GM21515 (cell line): ENCODE data around the gene GABRG3.

Source experiments
- ATAC-seq: cut with Tn5 transposase; IDR thresholded peaks from one replicate; pipeline ENCODE4 v1.9.1; 2021; ENCODE audit not compliant: unreplicated experiment

GABRG3 gene

GRCh38 chr15:26970712-26971210 is at the start of gene GABRG3:
TSS of gene GABRG3 (plus strand) at chr15:26971181.
- no peak for ATAC-seq

GRCh38 chr15:26921433-26921832 is 49.5 kb upstream of the GABRG3 start:
- no peak for ATAC-seq

- ATAC-seq: no peak
Observed at GRCh38 chr15:26926081-26926480, 44.9 kb upstream of the GABRG3 start.

- no peak for ATAC-seq
Observed at GRCh38 chr15:26928051-26928450, 42.9 kb upstream of the GABRG3 start.

- no peak for ATAC-seq
Observed at GRCh38 chr15:26929588-26929987, 41.4 kb upstream of the GABRG3 start.

GRCh38 chr15:26934848-26935247 is 36.1 kb upstream of the GABRG3 start:
- no peak for ATAC-seq

DNA sequence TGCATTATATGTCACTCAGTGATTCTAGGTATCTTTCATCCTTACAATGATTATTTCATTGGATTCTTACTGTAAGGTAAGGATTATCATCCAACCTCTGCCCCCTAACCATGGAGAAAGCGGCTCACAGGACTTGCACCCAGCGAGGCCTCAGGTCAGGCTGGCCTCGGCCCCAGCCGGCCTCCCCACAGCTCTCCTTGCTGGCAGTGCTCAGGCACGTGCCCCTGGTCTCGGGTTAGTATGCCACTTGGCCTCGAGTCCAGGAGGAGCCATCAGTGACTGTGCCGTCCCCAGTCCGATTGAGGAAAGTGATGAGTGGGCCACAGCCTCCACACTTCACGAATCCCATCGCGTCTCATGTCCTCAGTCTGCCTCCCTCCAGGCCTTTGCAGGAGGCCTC is 35.7 kb upstream of the GABRG3 start:
- no peak for ATAC-seq

DNA sequence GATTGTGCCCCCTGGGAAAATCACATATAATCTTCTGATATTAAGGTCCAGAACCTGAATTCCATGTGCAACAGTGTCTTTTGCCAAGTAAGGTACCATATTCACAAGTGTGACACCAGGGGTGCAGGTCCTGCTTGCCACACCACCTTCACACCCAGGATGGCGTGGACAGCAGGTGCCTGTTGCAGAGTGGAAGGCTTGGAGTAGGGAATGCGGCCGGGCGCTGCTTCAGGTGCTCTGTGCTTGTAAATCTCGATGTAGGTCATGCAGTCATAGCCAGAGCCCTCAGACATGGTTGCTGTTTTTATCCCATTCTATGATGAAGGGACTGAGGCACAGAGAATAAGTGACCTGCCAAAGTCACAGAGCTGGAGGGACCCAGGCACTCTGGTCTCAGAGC is 34.5 kb upstream of the GABRG3 start:
- no peak for ATAC-seq

DNA sequence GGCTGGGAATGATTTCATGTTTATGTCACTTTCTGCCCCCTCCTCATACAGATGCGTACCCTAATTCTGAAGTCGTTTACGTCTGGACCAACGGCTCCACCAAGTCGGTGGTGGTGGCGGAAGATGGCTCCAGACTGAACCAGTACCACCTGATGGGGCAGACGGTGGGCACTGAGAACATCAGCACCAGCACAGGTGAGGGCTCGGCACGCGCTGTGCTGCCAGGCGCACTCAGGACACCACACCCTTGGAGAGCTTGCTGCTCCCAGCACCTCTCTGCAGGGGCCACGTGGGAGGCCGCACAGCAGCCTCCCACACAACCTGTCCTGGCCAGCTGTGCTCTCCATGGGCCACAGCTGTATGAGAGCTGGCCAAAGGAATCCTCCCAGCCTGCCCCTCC is 33.8 kb upstream of the GABRG3 start:
- ATAC-seq: no peak

- ATAC-seq: no peak
Observed at GRCh38 chr15:26939398-26939797, 31.6 kb upstream of the GABRG3 start.

DNA sequence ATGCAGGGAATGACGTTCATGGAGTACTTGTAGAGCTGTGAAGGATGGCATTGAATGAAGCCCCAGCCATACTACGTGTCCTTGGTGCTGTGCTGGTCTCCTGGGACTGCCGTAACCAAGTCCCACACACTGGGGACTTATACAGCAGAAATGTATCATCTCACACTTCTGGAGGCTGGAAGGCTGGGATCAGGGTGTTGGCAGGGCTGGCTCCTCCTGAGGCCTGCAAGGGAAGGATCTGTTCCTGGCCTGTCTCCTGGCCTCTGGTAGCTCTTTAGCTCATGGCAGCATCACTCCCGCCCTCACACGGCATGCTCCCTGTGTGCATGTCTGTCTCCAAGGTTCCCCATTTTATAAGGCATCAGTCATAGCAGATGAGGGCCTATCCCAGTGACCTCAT is 29.5 kb upstream of the GABRG3 start:
- no peak for ATAC-seq

DNA sequence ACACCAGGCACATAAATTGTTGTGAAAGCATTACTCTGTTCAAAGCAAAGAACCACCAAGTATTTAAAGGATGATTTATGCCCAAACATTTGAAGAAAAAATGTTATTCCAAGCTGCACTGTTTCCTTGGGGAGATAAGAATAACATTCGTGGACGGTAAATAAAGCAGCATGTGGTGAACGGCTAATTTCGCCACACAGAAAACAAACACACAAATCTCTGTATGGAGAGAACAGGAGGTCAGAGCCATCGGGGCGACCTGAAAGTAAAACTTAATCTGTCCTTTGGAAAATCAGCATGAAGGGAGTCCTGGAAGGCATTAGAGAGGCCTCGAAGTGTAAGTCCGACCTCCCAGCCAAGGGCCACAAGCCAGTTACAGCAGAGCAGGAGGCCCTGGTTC is 27.1 kb upstream of the GABRG3 start:
- ATAC-seq: no peak

DNA sequence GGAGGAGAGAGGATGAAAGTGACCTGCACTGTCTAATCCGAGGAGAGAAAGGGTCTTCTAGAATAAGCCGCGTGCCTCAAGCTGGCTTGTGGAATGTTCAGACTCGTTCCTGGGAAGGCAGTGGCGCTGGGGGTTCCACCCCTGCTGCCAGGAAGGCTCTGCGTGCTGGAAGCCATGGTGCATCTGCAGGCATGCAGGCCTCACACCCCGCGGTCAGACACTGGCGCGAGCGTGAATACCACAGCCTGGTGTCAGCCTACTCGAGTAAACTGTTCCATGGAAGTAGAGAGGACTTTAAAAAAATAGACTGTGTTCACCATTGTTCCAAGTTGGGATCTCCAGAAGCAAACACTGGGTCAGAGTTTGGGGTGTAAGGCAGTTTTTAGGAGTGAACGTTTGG is 25.9 kb upstream of the GABRG3 start:
- no peak for ATAC-seq

DNA sequence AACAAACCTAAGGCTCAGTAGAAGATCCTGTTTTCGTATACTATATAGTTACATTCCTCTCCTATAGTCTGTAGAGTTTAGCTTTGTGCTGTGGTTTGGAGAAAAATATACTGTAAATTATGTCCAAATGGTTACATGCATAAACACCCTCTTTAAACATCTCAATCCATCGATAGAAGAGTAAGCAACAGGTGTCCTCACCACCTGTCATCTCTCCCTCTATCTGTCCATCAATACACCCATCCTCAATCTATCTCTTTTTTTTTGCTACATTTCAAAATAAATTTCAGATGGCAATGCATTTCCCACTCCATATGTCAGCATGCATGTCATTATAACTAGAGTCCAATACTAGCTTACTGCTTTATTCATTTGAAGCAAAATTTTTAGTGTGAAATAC is 21.0 kb upstream of the GABRG3 start:
- no peak for ATAC-seq

DNA sequence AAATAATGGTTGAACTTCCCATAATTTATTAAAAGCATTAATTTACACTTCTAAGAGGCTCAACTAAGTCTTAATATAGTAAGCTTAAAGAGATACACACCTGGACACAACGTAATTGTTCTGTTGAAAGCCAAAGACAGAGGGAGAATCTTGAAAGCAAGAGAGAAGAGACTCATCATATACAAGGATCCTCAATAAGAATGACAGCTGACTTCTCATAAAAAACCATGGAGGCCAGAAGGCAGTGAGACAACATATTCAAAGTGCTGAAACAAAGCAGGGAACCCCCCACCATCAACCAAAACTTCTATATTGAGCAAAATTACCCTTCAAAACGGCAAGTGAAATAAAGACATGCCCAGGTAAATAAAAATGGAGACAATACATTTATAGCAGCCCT is 16.6 kb upstream of the GABRG3 start:
- ATAC-seq: no peak

GRCh38 chr15:26967719-26968269 is 3.2 kb upstream of the GABRG3 start:
- ATAC-seq: no peak

GRCh38 chr15:26968806-26969205 is 2.2 kb upstream of the GABRG3 start:
- ATAC-seq: no peak

- ATAC-seq: no peak
Observed at GRCh38 chr15:26971271-26972018, 464 bp downstream of the GABRG3 start.

GRCh38 chr15:26972636-26973035 is 1.7 kb downstream of the GABRG3 start:
- ATAC-seq: no peak

GRCh38 chr15:26974120-26974780 is 3.3 kb downstream of the GABRG3 start:
- no peak for ATAC-seq

DNA sequence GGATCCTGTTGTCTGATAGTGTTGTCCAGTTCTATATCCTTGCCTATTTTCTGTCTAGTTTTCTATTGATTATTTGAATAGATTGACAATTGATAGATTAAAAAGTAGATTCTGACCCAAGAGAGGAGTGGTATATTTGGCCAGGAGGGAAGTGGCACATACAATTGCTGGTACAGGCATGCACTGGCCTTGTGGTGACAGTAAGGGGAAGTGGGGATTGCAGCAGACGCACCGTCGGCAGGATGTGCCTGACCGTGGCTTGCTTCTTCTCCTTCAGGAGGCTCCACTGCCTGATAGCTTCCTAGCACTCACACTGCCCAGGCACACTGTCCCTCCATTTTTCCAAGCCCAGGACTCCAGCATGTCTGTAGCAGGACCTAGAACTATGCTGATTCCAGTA is 10.5 kb downstream of the GABRG3 start:
- no peak for ATAC-seq

DNA sequence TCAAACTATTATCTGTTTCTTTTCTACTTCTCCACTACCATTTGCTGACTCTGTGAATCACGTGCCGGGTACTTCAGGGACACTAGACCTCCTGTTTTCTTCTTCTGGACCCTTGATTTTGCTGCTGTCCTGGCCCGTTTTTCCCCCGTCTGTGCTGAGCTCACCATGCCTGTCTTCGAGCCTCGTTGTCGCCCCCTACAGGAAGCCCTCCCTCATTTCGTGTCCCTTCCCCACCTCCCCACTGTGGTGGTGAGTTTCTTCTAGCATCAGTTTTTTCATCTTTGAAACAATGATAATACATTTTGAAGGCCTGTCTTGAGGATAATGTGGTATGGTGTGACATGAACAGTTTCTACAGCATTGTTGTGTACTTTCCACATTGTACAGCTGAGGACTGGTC is 12.8 kb downstream of the GABRG3 start:
- no peak for ATAC-seq
